ENCODE results near the gene ACACA. TPM values are rescaled to one million over a fixed set of nuclear protein-coding genes. Genes with fewer than 3 reads are reported as not detected.

Gene ACACA
- total and polyA plus RNA-seq, 9 of the 15 experiments (the other 6 are each of a cell fraction or from before 2014, with no cell fraction given) = 35.9 to 135 (median 88.4) TPM

GRCh38 chr17:37388266-37388665, 18.4 kb downstream of the ACACA start:
- Histone ChIP-seq H3K4me2 (ENCODE audit: insufficient read depth, low read length) (no peak overlapping the region), H2AFZ (ENCODE audit: low read depth, low read length) (no peak overlapping the region), H3K27ac (ENCODE audit: extremely low read depth, low read depth, low read length) (no peak overlapping the region), H3K79me2 (ENCODE audit: control insufficient read depth, insufficient read depth, low read length) (no peaks in the 10 kb centered on the region), H3K4me3 (no peak overlapping the region), H4K20me1 (replicated peaks; ENCODE audit: control insufficient read depth, insufficient read depth, low read length) (no peaks in the 10 kb centered on the region), H3K27me3 (ENCODE audit: control insufficient read depth in 2 of 2, insufficient read depth in 2 of 2, low read length in 2 of 2) (no peaks in the 10 kb centered on the region), H3K9ac (ENCODE audit: insufficient read depth in 1 of 2, low read depth in 2 of 2, low read length in 2 of 2) (no peak overlapping the region), H3K4me1 (replicated peaks in 1 of 2; ENCODE audit: control insufficient read depth in 2 of 2, insufficient read depth in 2 of 2, low read length in 2 of 2) (no peaks in the 10 kb centered on the region), H3K9me3 (replicated peaks; ENCODE audit: control insufficient read depth, insufficient read depth, low read depth, low read length) (no peaks in the 10 kb centered on the region), H3K36me3 (ENCODE audit: control insufficient read depth, insufficient read depth, low read length) (no peaks in the 10 kb centered on the region), H3K9me1 (ENCODE audit: control insufficient read depth, insufficient read depth, low read length) (no peaks in the 10 kb centered on the region)
- BruUV-seq (replicated peaks) = no TSS peak
- CTCF ChIA-PET (ENCODE audit: low intra/inter-chr PET ratio) = no interaction called here
- DNase-seq (ENCODE audit: extremely low read depth in 1 of 4, low spot score in 3 of 4) (no peak), ATAC-seq (no peak), FAIRE-seq (no peak)
- intact Hi-C loops (cut with micrococcal nuclease) (no loop called here), in situ Hi-C loops (cut with MboI) (no loop called here)
- POLR2A ChIA-PET = interaction anchor here (1.1 kb wide), 1 partner anchor 15 kb away, joined by 3 read pairs; no protein-coding TSS in a partner anchor
- TF ChIP-seq HIVEP1 (CRISPR knock-in tag; IDR thresholded peaks at IDR 0.05) (no peak), JUN (IDR thresholded peaks at IDR 0.05; ENCODE audit: borderline replicate concordance, low read depth, low read length) (no peak), JUN (CRISPR knock-in tag; IDR thresholded peaks at IDR 0.05; ENCODE audit: borderline replicate concordance) (no peak), ZNF551 (CRISPR knock-in tag; IDR thresholded peaks at IDR 0.05) (no peak), ZNF717 (CRISPR knock-in tag; IDR thresholded peaks at IDR 0.05) (no peak), DNMT1 (IDR thresholded peaks at IDR 0.05) (no peak), TCFL5 (CRISPR knock-in tag; conservative IDR thresholded peaks at IDR 0.05) (no peak), HMGN3 (IDR thresholded peaks at IDR 0.05; ENCODE audit: borderline replicate concordance, extremely low read depth, insufficient read length, low read depth, low read length) (no peak), TAF1 (IDR thresholded peaks at IDR 0.05; ENCODE audit: control insufficient read depth, extremely low read depth, insufficient read depth, low read length, severe bottlenecking) (no peak), BRF1 (IDR thresholded peaks at IDR 0.05; ENCODE audit: borderline replicate concordance, extremely low read depth, insufficient read length) (no peak), BRD4 (IDR thresholded peaks at IDR 0.05) (no peak), SNAPC5 (CRISPR knock-in tag; IDR thresholded peaks at IDR 0.05) (no peak), NCOA6 (IDR thresholded peaks at IDR 0.05) (no peak), ZNF57 (CRISPR knock-in tag; IDR thresholded peaks at IDR 0.05) (no peak)
- 54% methylated on average over 3 of the region's 3 CpGs for WGBS (ENCODE audit: insufficient coverage, low coverage, missing lambda C conversion rate)

Measured in K562 (cell line).